NCI-H146 treated with DMSO at 0.1 percent for 48 hours (cell line): ENCODE results near the gene SPRR2A.
"Not testable (repeated sequence)": the region's sequence is repeated elsewhere in the genome, so short reads cannot be mapped to it uniquely, and the experiment has no call there.

ENCODE experiments used
- DNase-seq: peaks from one replicate; lab custom pipeline; 2025; ENCODE audit not compliant: unreplicated experiment; lab: John Stamatoyannopoulos, UW

The SPRR2A gene

GRCh38 chr1:153025797-153026196 lies 31.5 kb downstream of the SPRR2A start:
- no peak for DNase-seq

- no peak for DNase-seq
These were observed 32.9 kb downstream of the SPRR2A start for GRCh38 chr1:153024413-153024812.

DNA sequence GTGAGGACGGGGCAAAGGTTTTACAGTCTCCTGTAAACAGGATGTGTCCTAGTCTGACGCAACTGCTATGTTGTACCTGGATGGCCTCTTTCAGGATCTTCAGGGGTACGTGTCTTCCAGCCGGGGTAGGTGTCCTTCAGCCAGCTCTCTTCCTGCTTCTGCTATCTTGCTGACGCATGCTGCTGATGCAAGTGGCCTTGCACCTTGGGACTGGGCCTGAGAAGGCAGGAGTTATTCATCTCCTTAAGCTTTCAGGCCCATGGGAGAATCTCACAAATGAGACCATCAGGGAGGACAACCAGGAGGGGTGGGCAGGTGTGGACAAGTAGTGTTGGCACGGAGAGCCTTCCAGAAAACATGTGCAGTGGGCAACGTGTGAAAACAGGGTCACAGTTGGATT lies 34.2 kb downstream of the SPRR2A start:
- no peak for DNase-seq

GRCh38 chr1:153022340-153022739 lies 35.0 kb downstream of the SPRR2A start:
- not testable (repeated sequence) for DNase-seq

DNA sequence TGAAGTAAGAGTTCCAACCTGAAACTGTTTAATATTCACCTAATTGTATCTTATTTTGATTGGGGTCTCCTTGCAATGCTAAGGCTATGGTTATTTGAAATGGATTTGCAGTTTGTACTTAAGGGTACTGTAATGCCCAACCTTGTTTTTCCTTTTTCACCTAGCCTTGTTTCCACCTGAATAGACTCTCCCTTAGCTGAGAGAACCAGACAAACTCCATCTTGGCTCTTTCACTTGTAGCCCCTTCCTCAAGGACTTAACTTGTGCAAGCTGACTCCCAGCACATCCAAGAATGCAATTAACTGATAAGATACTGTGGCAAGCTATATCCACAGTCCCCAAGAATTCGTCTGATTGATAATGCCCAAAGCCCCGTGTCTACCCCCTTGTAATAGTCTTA lies 35.5 kb downstream of the SPRR2A start:
- DNase-seq: not testable (repeated sequence)

DNA sequence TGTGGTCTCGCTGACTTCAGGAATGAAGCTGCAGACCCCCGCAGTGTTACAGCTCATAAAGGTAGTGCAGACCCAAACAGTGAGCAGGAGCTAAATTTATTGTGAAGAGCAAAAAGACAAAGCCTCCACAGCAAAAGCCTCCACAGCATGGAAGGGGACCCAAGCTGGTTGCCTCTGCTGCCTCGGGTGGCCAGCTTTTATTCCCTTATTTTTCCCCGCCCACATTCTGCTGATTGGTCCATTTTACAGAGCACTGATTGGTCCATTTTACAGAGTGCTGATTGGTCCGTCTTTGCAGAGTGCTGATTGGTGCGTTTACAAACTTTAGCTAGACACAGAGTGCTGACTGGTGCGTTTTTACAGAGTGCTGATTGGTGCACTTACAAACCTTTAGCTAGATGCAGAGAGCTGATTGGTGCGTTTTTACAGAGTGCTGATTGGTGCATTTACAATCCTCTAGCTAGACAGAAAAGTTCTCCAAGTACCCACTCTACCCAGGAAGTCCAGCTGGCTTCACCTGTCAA lies 46.0 kb downstream of the SPRR2A start:
- DNase-seq: not testable (repeated sequence)
